Gastroesophageal sphincter (tissue), 4 donors: ENCODE data around the gene MYH10. TPM values are rescaled to one million over a fixed set of nuclear protein-coding genes. Genes with fewer than 3 reads are reported as not detected.

ENCODE experiments used
- ATAC-seq: fragments of 150-250 bp; one replicate; pipeline ENCODE4 v1.9.1; 2016; ENCODE audit warnings: mild to moderate bottlenecking, moderate library complexity
- H3K27ac ChIP-seq, 4 donors: fragments of 200-600 bp; sonication (generic) in 3 of 4; 1 replicate in 3 of 4; 2 replicates in 1 of 4; pipeline ENCODE4 v1.5.1; 2016 to 2019
- H3K27me3 ChIP-seq: fragments of 200-600 bp; sonication (generic); one replicate; pipeline ENCODE4 v1.5.1; 2019
- H3K36me3 ChIP-seq, 2 donors: fragments of 200-600 bp; sonication (generic); one replicate each; pipeline ENCODE4 v1.5.1; 2019; ENCODE audit warnings: control low read depth in 1 of 2
- H3K4me1 ChIP-seq, 3 donors: fragments of 200-600 bp; sonication (generic); 1 replicate in 2 of 3; 2 replicates in 1 of 3; pipeline ENCODE4 v1.5.1; 2016 to 2019; ENCODE audit warnings: control low read depth in 2 of 3
- H3K4me3 ChIP-seq, 2 donors: fragments of 200-600 bp; sonication (generic); one replicate each; pipeline ENCODE4 v1.5.1; 2019; ENCODE audit warnings: mild to moderate bottlenecking in 1 of 2, moderate library complexity in 1 of 2
- H3K9me3 ChIP-seq, 3 donors: fragments of 200-600 bp; sonication (generic); one replicate each; pipeline ENCODE4 v1.5.1; 2017 to 2019; ENCODE audit warnings: control low read depth in 2 of 3
- EP300 ChIP-seq: sonication (generic); formaldehyde crosslinking; IDR thresholded peaks from one replicate; pipeline ENCODE4 v1.6.1; 2017; ENCODE audit warnings: antibody characterized with exemption, mild to moderate bottlenecking
- POLR2A ChIP-seq, 2 donors: fragments of 450-650 bp; IDR thresholded peaks; one replicate each; pipeline ENCODE4 v1.6.1; 2017; ENCODE audit warnings: antibody characterized with exemption in 2 of 2, mild to moderate bottlenecking in 2 of 2, moderate library complexity in 1 of 2
- POLR2AphosphoS5 ChIP-seq: sonication (generic); formaldehyde crosslinking; IDR thresholded peaks from one replicate; pipeline ENCODE4 v1.6.1; 2017; ENCODE audit warnings: antibody characterized with exemption
- WGBS, 2 donors: methylation state at CpG; one replicate each; pipeline ENCODE4 v1.1.5; 2018; ENCODE audit warnings: low coverage in 1 of 2; 5-methylcytosine and 5-hydroxymethylcytosine counted together
- total RNA-seq, 4 donors: library from RNA; depleted of rRNA; stranded (reverse); fragments of >200 nt; gene quantifications; one replicate each; pipeline ENCODE4 v1.1.0, GENCODE V29; 2016
- TF ChIP-seq, protein P1 (sequence below), 4 experiments: fragments of 200-600 bp in 2 of 4; fragments of 450-650 bp in 2 of 4; sonication (generic) in 1 of 4; IDR thresholded peaks; one replicate each; pipeline ENCODE4 v1.5.1; 2017 to 2019; ENCODE audit warnings: antibody characterized with exemption in 4 of 4, mild to moderate bottlenecking in 2 of 4, moderate library complexity in 2 of 4

The MYH10 gene
- total RNA-seq, 4 donors from 2014 or later = 26.0 to 40.9 (median 34.6) TPM

DNA sequence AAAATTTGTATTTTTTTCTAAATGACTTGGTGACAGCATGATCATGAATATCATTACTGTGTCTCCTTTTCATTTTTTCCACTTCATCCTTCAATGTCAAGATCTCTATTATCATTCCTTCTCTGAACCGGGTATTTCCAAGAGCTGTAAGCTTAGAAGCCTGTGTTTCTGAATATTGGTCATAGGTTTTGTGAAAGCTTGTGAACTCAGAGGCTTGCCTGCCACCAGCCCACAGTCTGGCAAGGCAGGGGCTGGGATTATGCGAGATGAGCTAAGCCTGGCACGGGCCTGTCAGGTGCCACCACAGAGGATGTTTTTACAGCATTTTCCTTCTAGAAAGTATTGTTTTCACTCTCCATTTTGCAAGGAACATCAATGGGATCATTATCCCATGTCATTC is 92.8 kb downstream of the MYH10 start:
- H3K27me3 ChIP-seq = no peaks in the 10 kb centered on the region
- peaks cover 0 to 89% of the 10 kb centered on the region in 2 donors for H3K36me3 ChIP-seq
- no peaks in the 10 kb centered on the region for H3K9me3 ChIP-seq
- WGBS, 2 donors = 47 to 85% methylated on average over 2 to 3 of the region's 3 CpGs
- ATAC-seq = no peak
- no peak overlapping the region for H3K4me3 ChIP-seq
- no peaks in the 10 kb centered on the region for H3K4me1 ChIP-seq
- no peak overlapping the region for H3K27ac ChIP-seq
- TF ChIP-seq, protein P1, sequence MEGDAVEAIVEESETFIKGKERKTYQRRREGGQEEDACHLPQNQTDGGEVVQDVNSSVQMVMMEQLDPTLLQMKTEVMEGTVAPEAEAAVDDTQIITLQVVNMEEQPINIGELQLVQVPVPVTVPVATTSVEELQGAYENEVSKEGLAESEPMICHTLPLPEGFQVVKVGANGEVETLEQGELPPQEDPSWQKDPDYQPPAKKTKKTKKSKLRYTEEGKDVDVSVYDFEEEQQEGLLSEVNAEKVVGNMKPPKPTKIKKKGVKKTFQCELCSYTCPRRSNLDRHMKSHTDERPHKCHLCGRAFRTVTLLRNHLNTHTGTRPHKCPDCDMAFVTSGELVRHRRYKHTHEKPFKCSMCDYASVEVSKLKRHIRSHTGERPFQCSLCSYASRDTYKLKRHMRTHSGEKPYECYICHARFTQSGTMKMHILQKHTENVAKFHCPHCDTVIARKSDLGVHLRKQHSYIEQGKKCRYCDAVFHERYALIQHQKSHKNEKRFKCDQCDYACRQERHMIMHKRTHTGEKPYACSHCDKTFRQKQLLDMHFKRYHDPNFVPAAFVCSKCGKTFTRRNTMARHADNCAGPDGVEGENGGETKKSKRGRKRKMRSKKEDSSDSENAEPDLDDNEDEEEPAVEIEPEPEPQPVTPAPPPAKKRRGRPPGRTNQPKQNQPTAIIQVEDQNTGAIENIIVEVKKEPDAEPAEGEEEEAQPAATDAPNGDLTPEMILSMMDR (IDR thresholded peaks at IDR 0.05) = no peak
- TF ChIP-seq EP300 (no peak), POLR2A (IDR thresholded peaks at IDR 0.05) (no peak), POLR2AphosphoS5 (no peak)

DNA sequence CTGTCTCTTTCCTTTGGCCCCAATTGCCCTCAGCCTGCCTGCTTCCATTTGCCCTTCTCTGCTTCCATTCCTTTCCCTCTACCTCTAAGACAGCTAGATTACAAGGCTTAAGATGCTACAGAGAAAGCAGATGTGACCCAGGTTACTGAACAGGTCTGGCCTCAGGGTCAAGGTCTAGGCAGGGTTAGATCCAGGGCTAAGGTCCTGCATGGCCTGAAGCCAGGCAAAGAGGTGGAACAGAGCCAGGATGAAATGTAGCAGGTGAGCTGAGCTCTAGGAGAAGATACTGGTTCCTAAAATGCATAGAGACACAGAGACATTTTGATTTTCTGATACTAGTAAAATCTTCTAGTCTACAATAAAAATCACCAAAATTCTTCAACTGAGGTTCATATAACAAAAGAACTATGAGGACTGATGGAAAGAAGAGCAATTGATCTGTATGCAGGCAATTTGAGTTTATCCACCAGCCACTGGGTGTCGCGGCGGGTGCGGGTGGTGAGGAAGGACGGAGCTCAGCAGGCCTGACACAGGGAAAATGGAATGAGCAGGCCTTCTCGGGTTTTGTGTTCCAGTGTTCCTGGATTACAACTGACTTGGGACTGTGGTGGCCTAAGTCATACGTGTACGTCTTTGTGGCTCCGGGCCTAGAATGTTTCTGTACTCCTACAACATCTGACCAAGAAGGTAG is 95.9 kb downstream of the MYH10 start:
- Histone ChIP-seq H3K27me3 (no peaks in the 10 kb centered on the region), H3K4me1 (no peaks in the 10 kb centered on the region), H3K36me3 (peaks cover 0 to 71% of the 10 kb centered on the region in 2 donors), H3K27ac (no peak overlapping the region), H3K4me3 (no peak overlapping the region), H3K9me3 (no peaks in the 10 kb centered on the region)
- TF ChIP-seq POLR2AphosphoS5 = no peak
- TF ChIP-seq EP300 = no peak
- TF ChIP-seq, protein P1 (IDR thresholded peaks at IDR 0.05) = no peak
- no peak for TF ChIP-seq POLR2A (IDR thresholded peaks at IDR 0.05)
- 77 to 89% methylated on average over 3 to 9 of the region's 9 CpGs for WGBS, 2 donors
- no peak for ATAC-seq

DNA sequence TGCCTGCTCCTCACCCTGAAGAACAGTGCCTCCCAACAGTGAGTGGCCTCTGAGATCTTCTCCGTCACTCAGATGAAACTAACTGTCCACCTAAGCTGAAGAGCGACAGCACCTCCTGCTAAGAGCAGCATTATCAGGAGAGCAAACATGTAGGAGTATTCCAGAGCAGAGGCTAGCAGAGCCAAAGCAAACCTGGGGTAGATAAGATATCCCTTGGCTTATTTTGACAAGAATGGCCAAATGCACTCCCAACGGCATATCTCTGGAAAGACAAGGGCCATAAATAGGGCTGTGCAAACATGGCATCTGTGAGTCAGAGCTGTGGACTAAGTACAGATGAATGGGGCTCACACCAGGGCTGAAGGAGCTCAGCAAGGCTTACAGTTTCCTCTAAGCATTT is 98.5 kb downstream of the MYH10 start:
- Histone ChIP-seq H3K27ac (no peak overlapping the region), H3K4me3 (no peak overlapping the region), H3K36me3 (peaks cover 0 to 67% of the 10 kb centered on the region in 2 donors), H3K9me3 (no peaks in the 10 kb centered on the region), H3K4me1 (no peaks in the 10 kb centered on the region), H3K27me3 (no peaks in the 10 kb centered on the region)
- no peak for TF ChIP-seq POLR2A (IDR thresholded peaks at IDR 0.05)
- ATAC-seq = no peak
- WGBS, 2 donors = 80% methylated on average over 3 of the region's 3 CpGs; no CpG with 5 or more reads in 1 of the 2 donors

DNA sequence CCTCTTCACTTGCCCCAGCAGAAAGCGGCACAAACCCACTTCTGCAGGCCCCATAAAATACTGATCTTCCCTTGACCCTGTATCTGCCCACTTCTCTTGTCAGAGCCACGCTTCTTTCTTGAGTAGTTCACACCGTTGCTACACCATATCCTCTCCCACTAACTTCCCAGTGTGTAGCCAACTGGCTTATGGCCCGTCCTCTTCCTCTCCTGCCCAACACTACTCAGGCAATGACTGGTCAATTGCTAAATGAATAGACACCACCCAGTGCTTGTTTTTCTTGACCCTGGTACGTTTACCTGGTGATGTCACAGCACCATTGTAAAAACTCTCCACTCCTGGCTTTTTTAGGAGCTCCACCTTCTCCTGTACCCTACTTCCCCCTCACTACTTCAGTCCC is 107.9 kb downstream of the MYH10 start:
- Histone ChIP-seq H3K27ac (no peak overlapping the region), H3K36me3 (peaks cover 0 to 53% of the 10 kb centered on the region in 2 donors), H3K27me3 (no peaks in the 10 kb centered on the region), H3K9me3 (no peaks in the 10 kb centered on the region), H3K4me1 (no peaks in the 10 kb centered on the region), H3K4me3 (no peak overlapping the region)
- 68 to 79% methylated on average over 5 of the region's 5 CpGs for WGBS, 2 donors
- TF ChIP-seq POLR2AphosphoS5 (no peak), EP300 (no peak), POLR2A (IDR thresholded peaks at IDR 0.05) (no peak)
- TF ChIP-seq, protein P1 (IDR thresholded peaks at IDR 0.05) = no peak
- ATAC-seq = no peak

DNA sequence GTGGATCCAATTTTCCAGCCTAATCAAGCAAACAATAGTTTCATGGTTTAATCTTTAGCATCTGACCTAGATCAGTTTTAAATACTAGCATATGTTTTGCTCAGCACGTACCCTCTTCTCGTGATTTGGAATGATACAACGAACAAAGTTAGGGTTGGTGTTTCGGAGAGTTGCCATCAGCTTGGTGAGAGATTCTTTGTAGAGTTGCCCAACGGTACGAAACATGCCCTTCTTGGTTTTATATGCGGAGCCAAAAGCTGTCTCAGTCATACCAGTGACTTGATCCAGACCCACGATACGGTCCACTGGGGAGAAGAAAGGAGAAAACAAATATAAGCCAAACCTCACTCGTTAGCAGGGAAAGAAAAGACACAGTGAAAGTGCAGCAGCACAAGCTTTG is 109.5 kb downstream of the MYH10 start:
- WGBS, 2 donors = 87 to 90% methylated on average over 2 to 10 of the region's 10 CpGs
- no peak for ATAC-seq
- no peak overlapping the region for H3K27ac ChIP-seq
- peaks cover 0 to 55% of the 10 kb centered on the region in 2 donors for H3K36me3 ChIP-seq
- no peaks in the 10 kb centered on the region for H3K4me1 ChIP-seq
- no peaks in the 10 kb centered on the region for H3K27me3 ChIP-seq
- H3K4me3 ChIP-seq = no peak overlapping the region
- TF ChIP-seq EP300 (no peak), POLR2AphosphoS5 (no peak), POLR2A (IDR thresholded peaks at IDR 0.05) (no peak)
- TF ChIP-seq, protein P1 (IDR thresholded peaks at IDR 0.05) = no peak
- no peaks in the 10 kb centered on the region for H3K9me3 ChIP-seq
